SIG-M5 treated with dmso at 0.1 percent for 504 hours (cell line): Measurements from ENCODE around the gene MAMLD1.

ENCODE experiments used
- DNase-seq: peaks from one replicate; lab custom pipeline; 2025; ENCODE audit not compliant: unreplicated experiment; lab: John Stamatoyannopoulos, UW

Gene MAMLD1

DNA sequence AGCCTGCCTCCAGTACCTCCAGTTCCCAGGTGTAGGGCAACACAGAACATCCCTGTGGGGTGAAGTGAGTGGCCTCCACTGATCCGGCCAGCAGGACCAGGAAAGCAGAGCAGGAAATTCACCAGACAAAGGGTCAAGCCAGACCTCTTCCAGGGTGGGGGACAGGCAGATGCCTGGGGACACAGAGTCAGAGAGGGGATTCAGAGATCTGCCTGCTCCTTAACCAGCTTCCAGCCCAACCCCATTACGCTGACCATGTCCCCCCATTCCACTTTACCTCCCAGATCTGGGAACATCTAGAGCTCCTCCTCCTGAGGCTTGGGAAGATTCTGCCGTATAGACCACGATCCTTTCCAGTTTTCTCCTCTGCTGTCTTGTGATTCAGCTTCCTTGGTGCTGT, 132.4 kb downstream of the MAMLD1 start:
- no peak for DNase-seq

DNA sequence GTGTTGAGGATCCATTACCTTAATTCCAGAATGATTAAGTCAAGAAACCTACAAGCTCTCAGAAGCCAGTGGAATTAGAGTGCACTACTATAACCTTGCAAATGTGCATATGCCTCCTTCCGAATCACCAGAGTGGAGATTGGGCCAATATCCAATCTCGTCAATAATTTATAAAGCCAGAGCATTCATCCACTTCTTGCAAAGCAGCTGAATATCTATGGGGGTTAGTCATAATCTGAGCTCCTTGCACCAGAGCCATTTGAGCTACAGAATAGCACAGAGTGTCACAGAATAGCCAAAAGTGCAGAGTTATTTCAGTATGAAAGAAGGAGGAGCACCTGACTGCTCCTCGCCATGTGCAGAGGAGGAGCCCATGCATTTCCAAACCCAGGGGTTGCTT, 136.1 kb downstream of the MAMLD1 start:
- DNase-seq = no peak

DNA sequence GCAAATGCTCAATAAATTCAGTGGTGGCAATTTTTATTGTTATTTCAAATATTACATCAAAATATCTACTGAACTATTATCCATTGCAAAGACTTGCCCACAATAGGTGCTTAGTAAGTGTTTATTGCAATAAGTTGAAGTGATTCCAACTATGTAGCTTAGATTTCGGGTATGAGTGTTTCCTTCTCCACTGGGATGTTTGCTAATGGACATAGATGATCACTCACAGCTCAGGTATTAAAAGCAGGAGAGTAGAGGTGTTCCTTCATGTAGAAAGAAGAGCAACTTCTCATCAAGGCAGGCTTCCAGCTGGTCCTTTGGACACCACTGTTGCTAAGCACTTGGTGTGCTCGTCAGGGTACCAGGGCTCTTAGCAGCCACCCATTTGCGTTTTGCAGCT, 139.0 kb downstream of the MAMLD1 start:
- DNase-seq = no peak

DNA sequence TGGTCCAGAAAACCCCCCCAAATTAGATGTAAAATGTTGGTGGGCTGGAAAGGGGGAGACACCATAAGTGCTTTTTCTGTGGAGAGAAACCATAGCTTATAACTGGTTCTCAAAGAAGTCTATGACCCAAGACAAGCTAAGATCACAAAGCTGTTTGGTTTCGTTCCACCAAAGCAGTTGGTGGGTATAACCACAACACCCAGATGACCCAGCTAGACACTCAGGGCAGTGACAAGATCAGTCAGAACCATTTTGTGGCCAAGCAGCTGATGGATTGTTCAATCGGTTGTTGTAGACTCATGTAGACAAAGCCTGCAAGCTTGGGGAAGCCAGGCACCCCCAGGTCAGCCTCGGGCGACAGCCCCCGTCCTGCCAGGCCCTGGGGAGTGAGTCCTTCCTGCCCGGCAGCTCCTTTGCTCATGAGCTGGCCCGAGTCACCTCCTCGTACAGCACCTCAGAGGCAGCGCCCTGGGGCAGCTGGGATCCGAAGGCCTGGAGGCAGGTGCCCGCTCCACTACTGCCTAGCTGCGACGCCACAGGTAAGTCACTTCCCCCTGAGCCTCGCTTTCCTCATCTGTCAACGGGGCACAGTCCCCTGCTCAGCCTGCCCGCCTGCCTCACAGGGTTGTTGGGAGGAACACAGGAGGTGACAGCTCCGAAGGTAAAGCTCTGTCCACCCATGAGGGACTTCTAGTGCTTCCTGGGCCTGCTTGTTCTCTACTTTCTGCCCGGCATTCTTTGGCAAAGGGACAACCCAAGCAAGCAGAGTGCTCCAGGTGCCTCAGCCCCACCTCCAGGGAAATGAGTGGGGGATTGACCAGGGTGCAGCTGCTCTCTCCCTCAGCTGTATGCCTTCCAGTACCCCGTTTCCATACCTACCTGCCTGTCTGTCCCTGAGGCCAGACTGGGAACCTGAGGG, 140.1 kb downstream of the MAMLD1 start:
- DNase-seq = no peak

DNA sequence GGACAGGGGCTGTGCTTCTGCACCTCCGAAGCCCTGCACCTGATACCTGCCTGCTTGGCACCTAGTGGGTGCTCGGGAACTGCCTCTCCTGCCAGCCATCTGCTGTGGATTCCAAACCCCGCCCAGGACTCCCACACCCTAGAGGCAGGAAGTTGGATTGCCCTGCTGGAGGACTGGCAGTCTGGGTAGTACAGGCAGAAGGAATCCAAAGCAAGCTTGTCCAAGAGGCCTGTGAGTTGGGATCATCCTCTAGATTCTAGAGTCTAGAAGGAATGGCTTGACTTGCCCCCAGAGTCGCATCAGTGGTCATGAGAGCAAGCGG, 140.7 kb downstream of the MAMLD1 start:
- no peak for DNase-seq

DNA sequence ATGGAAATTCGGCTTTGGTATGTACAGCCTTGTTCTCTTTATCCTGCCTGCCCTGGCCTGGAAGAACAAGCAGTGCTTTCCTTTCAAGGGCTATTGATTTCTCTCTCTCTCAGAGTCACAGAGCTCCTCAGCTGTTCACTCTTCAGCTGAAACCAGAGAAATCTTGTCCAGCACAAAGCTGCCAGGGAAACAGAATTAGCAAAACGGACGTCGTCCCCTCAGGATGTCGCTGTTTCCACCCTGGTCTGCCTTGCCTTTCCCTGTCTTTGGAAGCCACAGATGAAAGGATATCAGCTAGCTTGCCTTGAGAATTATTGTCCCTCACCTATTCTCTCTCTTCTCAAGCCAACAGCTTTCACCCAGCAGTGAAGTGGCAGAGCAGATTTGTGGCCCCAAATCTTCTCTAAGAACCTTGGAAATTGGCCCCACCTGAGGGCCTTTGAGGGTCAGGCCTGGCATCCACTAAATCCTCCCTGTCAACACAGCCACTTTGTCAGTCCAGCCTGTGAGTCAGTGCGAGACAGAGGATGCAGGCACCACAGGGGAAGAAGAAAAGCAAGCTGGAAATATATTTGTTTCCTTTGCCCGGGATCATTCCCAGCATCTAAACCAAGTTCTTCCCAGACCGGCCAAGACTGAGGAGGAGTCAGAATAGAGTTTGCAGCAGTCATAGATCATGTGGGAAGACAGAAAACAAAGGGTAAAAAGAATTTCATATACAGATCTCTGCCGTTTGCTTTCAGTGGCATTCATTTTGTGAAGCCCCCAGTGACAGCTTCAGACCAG, 141.5 kb downstream of the MAMLD1 start:
- DNase-seq = no peak

DNA sequence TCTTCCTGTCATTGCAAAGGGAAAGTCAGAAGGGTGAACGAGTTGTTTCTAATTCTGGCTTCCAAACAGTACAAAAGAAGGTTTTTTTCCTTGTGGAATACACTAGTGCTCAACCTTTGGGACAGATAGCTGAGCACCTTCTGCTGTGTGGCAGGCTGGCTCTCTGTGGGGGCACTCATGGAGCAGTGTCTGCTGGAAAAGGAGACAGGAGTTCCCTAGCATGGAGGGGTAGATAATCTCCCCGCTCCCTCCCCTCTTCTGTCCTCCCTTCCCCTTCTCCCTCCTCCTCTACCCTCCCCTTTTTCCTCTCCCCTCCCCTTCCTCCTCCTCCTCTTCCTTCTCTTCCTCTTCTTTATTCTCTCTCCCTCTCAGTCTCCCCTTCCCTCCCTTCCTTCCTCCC, 142.9 kb downstream of the MAMLD1 start:
- no peak for DNase-seq

DNA sequence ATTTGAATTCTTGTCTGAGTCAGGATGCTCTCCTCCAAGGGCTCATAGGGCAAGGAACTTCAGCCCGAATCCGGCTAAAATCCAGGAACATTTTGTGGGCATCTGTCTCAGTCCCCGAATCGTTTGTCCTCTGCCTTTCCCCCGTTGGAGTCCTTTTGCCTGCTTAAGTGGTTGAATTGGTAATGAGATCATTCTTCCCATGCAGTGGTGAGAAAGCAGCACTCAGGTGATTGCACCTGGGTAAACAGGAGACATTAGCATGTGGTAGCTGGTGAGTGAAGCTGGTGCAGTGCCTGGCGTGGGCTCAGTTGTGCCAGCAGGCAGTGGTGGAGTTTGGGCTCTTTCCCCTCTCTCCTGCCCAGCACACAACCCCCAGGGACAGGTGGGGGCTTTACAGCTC, 143.4 kb downstream of the MAMLD1 start:
- DNase-seq = no peak

DNA sequence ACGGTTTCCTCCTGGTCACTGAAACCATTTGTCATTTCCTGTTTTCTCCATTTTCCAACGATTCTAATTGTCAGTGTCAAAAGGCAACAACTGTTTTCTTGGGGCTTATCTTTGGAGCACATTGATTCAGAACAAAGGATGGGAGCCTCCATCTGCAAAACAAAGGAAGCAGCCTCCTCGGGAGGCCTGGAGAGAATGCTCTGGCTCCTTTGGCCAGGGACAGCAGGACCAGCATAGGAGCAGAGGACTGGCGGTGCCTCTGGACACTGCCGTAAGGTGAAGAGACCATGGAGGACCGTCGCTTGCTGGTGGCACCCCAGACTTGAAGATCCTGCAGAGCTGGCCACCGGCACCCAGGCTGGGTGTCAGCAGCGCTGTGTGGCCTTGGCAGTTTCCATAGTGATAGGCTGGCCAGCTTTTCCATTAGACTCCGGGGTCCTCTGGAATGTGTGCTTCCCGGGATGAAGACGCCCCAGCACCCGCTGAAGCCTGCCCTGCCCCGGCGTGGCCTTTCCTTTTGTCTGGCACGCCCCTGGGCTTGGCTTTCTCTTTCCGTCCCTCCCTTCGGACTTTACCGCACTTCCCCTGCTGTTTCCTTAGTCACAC, 144.2 kb downstream of the MAMLD1 start:
- no peak for DNase-seq

DNA sequence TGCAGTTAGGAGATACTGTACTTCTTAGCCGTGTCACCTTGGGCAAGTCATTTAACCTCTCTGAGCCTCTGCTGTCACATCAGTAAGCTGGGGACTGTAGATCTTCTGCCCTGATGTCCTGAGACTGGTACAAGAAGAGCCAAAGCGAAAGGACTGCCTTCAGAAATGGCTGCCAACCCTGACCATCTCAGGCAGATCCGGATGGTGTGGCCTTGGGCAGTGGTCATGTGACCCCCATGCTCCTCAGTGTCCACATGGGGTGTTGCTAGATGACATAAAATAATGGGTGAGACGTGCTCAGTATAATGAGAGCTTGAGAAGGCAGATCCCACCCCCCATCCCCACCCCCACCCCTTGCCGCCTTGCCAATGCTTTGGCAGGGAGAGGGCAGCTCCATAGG, 144.9 kb downstream of the MAMLD1 start:
- DNase-seq = no peak

DNA sequence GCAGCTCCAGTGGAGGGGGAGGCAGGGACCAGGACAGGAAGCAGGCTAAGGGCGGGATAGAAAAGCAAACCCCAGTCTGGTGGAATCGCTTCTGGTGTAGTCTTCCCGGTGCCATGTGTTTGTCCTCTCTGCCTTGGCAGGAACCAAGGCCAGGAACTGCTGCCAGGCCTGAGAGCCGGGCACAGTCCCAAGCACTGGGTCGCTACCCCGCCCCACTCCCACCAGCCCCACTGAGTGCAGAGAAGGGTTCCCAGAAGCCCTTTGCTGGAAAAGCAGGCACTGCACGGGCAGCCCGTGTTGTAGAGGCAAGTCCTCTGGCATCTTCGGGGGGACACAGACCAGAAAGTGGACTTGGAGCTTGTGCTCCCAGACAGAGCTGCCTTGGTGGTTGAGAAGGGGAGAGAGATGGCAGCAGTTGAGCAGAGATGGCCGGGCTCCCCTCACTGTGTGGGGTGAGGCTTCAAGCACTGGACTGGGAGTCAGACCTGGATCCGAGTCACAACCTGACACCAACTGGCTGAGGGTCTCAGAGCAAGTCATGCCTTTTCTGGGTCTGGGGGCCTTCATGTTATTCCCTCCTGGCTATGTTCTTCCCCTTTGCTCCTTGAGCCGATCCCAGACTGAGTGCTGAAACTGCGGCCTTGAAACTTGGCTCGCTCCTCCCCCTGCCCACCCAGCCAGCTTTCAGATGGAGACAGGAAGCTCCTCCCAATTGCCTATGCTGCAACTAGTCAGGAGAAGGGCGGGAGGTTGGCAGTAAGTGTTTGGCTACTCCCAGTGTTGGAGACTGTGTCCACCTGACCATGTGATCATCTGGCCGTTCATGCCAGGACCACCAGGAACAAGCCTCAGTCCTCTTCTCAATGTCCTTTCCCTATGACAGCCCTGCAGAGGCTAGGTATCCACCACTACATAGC, 145.6 kb downstream of the MAMLD1 start:
- DNase-seq = no peak

DNA sequence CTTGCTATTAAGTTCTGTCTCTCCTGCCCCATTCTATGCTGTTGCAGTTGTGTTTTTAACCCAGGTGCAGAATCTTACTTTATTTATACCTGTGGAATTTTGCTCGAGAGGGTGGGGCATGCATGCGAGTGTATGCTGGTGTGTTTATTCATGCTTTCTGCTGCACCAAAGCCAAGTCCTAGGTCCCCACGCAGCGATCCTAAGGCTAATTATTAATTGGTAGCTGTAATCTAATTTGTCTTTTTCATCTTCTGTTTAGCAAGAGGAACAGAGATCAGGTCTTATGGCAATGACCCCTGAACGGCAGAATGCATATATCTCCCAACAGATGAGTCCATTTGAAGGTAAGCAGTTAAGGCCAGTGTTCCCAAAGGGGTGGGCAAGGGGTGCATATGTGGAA, 146.6 kb downstream of the MAMLD1 start:
- DNase-seq = no peak

DNA sequence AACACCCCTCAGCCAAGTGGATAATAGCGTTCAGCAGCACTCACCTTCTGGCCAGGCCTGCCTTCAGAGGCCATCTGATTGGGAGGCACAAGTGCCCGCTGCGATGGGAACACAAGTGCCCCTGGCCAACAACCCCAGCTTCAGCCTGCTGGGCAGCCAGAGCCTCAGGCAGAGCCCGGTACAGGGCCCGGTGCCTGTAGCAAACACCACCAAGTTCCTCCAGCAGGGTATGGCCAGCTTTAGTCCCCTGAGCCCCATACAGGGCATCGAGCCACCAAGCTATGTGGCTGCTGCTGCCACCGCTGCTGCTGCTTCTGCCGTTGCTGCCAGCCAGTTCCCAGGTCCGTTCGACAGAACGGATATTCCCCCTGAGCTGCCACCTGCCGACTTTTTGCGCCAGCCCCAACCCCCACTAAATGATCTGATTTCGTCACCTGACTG, 149.4 kb downstream of the MAMLD1 start:
- DNase-seq = no peak

DNA sequence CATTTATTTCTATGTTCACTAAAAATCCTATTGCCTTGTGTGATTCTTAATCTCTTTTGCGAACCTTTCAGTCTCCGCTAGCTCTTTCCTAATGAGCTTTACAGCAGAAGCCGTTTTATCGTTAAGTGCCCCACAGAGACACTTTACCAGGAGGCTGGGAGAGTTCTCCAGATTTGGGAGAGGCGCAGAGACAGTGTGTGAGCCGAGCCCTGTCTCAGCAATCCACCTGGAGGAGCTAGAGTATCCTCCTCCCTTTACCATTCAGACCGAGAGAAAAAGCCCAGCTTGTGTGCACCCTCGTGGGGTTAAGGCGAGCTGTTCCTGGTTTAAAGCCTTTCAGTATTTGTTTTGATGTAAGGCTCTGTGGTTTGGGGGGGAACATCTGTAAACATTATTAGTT, 150.4 kb downstream of the MAMLD1 start:
- DNase-seq = no peak

DNA sequence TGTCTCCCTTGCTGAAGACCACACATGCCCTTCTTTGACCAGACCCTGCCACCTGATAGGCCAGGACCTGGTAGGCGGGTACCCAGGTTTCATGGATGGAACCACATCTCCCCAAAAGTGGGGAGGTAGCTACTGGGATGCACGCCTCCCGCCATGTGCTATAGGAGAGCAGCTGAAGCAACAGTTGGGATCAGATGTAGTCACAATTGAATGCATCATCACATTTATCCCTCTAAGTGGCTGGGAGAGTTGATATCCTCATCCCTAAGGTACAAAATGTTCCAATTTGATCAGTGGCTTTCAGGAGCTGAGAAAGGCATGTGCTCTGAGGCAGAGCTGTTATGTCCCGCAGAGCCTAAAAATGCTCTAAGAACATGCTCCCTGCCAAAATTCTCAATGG, 151.3 kb downstream of the MAMLD1 start:
- DNase-seq = no peak

DNA sequence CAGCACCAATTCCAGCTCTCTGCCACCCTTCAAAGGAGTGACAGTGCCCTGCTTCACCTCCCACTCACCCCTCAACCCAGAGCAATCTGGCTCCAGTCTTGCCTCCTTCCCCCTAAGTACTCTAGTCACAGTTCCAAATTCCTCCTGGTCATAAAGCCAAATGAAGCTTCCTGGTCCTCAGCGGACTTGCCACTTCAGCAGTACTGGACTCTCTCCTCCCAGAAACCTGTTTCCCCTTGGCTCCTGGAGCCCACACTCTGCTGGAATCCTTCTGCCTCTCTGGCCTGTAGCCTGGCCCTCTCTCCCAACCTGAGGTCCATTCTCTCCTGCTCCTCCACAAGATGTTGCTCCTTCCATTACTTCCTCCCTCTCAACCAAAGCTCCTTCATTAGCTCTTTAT, 152.7 kb downstream of the MAMLD1 start:
- DNase-seq = no peak

DNA sequence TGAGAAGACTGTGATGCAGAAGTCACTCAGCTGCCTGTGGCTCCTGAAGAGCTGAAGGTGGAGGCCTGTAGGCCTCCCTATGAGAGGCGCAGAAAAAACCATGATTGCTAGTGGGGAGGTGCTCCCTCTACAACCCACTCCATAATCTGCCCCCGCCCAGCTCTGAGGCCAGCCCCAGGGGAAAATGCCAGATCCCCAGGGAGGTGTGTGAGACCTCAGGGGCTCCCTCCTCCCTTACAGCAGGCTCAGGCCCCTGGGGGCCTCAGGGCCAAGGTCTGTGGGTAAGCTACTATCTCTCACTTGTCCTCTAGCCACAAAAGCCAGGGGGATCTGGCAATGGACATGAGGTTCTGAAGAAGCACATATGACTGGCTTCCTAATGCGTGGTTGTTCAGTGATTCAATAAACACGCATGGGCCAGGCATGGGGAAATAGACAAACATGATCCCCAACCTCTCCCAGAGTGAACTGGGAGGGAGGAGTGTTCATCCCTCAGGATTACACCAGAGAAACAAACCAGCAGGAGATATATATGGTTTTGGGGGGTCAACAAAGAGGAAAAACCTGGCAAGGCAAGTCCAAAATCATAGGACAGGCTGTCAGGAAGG, 154.3 kb downstream of the MAMLD1 start:
- no peak for DNase-seq

DNA sequence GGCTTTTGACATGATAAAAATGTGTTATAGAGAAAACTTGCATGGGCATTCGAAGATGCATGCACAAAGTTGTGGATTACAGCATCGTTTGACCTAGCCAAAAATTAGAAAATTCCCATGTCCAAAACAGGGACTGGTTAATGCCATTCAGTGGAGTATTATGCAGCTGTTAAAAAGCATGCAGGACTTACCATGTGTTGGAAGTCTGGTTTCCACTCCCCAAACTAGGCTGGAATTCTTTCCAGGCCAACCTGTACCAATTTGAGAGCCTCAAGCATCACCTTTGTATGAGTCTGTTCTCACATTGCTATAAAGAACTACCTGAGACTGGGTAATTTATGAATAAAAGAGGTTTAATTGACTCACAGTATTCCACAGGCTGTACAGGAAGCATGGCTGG, 159.4 kb downstream of the MAMLD1 start:
- no peak for DNase-seq

DNA sequence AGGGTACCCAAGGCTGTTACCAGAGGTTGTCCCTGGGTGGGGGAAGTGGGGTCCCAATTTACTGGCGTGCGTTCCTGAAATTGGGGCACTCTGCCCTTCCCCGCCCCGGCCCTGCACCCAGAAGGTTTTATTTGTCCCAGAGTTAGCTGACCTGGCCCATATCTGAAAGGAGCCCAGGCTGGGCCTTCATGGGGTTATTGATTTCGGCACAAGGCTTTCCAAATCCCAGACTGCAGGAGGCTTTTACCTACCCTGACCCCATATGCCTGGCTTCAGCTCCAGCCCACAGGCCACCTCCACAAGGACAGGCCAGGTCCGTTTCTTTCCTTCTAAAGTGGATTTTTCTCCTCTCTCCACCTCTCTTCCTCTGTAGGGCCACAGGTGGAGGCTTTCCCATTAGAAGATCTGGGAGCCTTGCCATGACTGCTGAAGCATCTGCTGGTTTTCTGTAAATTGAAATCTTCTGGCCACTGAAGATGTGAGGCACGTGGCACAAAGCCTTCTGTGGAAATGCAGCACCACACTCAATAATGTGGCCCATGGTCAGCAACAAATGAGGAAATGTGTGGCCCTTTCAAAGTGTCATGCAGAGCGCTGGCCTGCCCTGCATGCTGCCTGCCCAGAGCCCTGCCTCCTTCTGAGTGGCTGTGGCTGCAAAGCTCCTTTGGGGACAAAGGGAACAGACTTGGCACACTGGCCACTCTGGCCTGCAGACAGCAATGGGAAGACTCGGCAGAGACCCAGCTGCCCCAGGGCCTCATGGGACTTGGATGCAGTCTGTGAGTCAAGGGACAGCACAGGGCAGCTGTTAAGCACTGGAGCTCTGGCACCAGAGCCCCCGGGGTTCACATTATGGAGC, 162.2 kb downstream of the MAMLD1 start:
- DNase-seq = no peak

DNA sequence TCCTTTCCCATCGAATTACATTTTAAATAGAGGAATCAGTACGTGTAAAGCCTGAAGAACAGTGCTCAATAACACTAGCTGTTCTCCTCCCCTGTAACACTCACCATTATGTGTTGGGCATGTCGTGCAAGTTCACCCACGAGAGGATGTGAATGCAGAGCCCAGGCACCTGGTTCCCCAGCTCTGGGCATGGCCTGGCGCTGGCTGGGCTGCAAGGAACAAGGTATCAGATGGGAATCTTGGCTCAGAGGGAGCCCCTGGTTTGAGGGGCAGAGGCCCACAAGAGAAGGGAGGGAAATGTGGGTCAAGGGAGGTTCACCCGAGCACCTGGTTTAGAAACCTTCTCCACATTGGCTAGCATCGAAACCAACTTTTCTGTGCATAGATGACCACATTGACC, 163.6 kb downstream of the MAMLD1 start:
- DNase-seq = no peak
